HL-60 (cell line): ENCODE results near the gene AKAP1.

ENCODE experiments used
- DNase-seq, 2 experiments: peaks; one replicate each; pipeline ENCODE4 v3.0.0-alpha.2; 2010 to 2020; ENCODE audit warnings: low read depth in 1 of 2, low spot score in 1 of 2
- H3K27ac ChIP-seq: fragments of 250-450 bp; sonication (Bioruptor Pico); replicated peaks from 2 replicates; pipeline ENCODE4 v1.5.1; 2020; ENCODE audit warnings: mild to moderate bottlenecking, moderate library complexity
- H3K27me3 ChIP-seq: fragments of 250-450 bp; sonication (Bioruptor Pico); 2 replicates; pipeline ENCODE4 v1.5.1; 2021; ENCODE audit warnings: mild to moderate bottlenecking, moderate library complexity; ENCODE audit not compliant: insufficient read depth, poor library complexity, severe bottlenecking
- H3K4me3 ChIP-seq: replicated peaks from 2 replicates; pipeline ENCODE4 v1.5.1; 2011; ENCODE audit warnings: mild to moderate bottlenecking, control low read depth, low read length; ENCODE audit not compliant: insufficient read depth
- GABPA ChIP-seq: IDR thresholded peaks from 2 replicates; pipeline ENCODE4 v1.6.1; 2012; ENCODE audit warnings: low read depth
- POLR2AphosphoS5 ChIP-seq: IDR thresholded peaks from 2 replicates; pipeline ENCODE4 v1.6.1; 2012; ENCODE audit warnings: low read depth
- SPI1 ChIP-seq: IDR thresholded peaks from 2 replicates; pipeline ENCODE4 v1.6.1; 2012; ENCODE audit warnings: low read depth, mild to moderate bottlenecking, borderline replicate concordance
- TF ChIP-seq, protein P1 (sequence below): IDR thresholded peaks from one replicate; pipeline ENCODE4 v1.5.1; 2011; ENCODE audit warnings: low read length, control low read depth, inconsistent platforms; ENCODE audit not compliant: insufficient read depth
- TF ChIP-seq, protein P2 (sequence below): IDR thresholded peaks from 2 replicates; pipeline ENCODE4 v1.6.1; 2012; ENCODE audit warnings: low read depth; ENCODE audit not compliant: insufficient replicate concordance

Gene AKAP1

DNA sequence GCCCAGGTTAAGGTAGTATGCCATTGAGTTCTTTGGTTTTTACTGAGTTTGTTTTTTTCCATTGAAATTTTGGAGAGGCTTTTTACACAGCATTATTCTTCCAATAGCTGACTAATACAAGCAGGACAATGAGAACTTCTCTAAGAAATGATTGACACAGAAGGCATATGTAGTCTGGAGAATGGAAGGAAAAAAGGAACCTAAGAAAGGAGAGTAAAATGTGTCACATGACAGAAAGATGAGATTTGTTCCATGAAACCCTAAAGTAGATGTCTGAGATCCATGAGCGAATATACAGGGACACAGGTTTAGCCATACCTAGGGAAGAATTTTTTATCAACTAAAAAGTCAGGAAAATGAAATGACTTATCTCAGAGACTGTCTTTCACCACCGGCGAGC is 80.7 kb downstream of the AKAP1 start:
- no peak for TF ChIP-seq SPI1
- Histone ChIP-seq H3K4me3 (no peak overlapping the region), H3K27ac (no peak overlapping the region), H3K27me3 (no peaks in the 10 kb centered on the region)
- no peak for DNase-seq

DNA sequence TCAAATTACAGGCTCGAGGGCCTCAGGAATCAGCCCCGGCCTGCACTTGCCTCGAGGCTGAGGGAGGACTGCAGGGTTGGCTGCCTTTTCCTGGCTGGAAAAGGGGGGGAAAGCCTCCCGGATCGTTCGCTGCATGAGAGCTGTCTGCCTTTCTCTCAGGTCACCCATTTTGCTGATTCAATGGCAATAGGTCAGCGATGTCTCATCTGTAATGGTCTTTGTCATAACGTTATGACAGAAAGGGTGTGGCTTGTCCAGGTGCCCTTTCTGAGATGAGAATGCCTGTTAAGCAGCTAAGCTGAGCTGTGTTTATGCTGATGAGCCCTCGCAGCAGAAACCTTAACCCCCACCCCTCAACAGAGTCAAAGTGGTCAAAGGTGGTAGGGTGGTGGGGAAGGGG is 81.8 kb downstream of the AKAP1 start:
- TF ChIP-seq POLR2AphosphoS5, result no peak
- no peak for TF ChIP-seq SPI1
- Histone ChIP-seq H3K4me3 (no peak overlapping the region), H3K27ac (no peak overlapping the region)

DNA sequence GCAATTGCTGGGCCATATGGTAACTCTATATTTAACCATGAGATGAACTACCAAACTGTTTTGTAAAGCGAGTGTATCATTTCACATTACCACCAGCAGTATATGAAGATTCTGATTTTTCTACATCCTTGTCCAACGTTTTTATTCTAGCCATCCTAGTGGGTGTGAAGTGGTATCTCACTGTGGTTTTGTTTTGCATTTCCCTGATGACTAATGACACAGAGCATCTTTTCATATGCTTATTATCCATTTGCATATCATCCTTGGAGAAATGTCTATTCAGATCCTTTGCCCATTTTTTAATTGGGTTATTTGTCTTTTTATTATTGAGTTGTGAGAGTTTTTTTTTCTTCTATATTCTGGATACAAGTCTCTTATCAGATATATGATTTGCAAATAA is 83.6 kb downstream of the AKAP1 start:
- Histone ChIP-seq H3K4me3 (no peak overlapping the region), H3K27ac (no peak overlapping the region), H3K27me3 (no peaks in the 10 kb centered on the region)
- no peak for DNase-seq
- TF ChIP-seq, protein P1, sequence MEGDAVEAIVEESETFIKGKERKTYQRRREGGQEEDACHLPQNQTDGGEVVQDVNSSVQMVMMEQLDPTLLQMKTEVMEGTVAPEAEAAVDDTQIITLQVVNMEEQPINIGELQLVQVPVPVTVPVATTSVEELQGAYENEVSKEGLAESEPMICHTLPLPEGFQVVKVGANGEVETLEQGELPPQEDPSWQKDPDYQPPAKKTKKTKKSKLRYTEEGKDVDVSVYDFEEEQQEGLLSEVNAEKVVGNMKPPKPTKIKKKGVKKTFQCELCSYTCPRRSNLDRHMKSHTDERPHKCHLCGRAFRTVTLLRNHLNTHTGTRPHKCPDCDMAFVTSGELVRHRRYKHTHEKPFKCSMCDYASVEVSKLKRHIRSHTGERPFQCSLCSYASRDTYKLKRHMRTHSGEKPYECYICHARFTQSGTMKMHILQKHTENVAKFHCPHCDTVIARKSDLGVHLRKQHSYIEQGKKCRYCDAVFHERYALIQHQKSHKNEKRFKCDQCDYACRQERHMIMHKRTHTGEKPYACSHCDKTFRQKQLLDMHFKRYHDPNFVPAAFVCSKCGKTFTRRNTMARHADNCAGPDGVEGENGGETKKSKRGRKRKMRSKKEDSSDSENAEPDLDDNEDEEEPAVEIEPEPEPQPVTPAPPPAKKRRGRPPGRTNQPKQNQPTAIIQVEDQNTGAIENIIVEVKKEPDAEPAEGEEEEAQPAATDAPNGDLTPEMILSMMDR, result no peak
- TF ChIP-seq, protein P2, sequence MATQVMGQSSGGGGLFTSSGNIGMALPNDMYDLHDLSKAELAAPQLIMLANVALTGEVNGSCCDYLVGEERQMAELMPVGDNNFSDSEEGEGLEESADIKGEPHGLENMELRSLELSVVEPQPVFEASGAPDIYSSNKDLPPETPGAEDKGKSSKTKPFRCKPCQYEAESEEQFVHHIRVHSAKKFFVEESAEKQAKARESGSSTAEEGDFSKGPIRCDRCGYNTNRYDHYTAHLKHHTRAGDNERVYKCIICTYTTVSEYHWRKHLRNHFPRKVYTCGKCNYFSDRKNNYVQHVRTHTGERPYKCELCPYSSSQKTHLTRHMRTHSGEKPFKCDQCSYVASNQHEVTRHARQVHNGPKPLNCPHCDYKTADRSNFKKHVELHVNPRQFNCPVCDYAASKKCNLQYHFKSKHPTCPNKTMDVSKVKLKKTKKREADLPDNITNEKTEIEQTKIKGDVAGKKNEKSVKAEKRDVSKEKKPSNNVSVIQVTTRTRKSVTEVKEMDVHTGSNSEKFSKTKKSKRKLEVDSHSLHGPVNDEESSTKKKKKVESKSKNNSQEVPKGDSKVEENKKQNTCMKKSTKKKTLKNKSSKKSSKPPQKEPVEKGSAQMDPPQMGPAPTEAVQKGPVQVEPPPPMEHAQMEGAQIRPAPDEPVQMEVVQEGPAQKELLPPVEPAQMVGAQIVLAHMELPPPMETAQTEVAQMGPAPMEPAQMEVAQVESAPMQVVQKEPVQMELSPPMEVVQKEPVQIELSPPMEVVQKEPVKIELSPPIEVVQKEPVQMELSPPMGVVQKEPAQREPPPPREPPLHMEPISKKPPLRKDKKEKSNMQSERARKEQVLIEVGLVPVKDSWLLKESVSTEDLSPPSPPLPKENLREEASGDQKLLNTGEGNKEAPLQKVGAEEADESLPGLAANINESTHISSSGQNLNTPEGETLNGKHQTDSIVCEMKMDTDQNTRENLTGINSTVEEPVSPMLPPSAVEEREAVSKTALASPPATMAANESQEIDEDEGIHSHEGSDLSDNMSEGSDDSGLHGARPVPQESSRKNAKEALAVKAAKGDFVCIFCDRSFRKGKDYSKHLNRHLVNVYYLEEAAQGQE, result no peak
- TF ChIP-seq POLR2AphosphoS5, result no peak
- no peak for TF ChIP-seq SPI1
- no peak for TF ChIP-seq GABPA

More for the DNA sequence above, 81.8 kb downstream of the AKAP1 start:
- no peak for DNase-seq
- no peaks in the 10 kb centered on the region for H3K27me3 ChIP-seq

DNA sequence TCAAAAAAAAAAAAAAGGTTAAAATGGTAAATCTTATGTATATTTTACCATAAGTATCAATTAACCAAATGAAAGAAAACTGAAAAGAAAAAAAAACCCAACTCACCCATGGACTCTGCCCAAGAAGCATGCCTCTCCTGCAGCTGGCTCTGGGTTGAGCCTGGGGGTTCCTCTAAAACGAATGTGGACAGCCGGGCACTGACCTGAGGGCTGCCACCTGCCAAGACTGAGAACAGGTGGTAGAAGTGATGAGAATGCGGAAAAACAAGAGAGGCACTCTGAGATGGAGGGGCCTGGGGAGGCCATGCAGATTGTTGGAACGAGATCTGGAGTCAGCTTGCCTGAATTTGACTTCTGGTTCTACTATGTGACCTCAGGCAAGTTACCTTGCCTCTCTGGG is 85.8 kb downstream of the AKAP1 start:
- no peak overlapping the region for H3K27ac ChIP-seq
- H3K27me3 ChIP-seq, result no peaks in the 10 kb centered on the region
- TF ChIP-seq, protein P1, result no peak
- TF ChIP-seq, protein P2, result no peak
- TF ChIP-seq GABPA (no peak), SPI1 (no peak), POLR2AphosphoS5 (no peak)
- no peak overlapping the region for H3K4me3 ChIP-seq
- DNase-seq, result no peak
